C4-2B (cell line): Measurements from ENCODE around the gene CLEC2L.

Experiments used
- H3K27ac ChIP-seq: fragments of 450-650 bp; 2 replicates; pipeline ENCODE4 v1.5.1; 2017
- CTCF ChIP-seq: fragments of 450-650 bp; conservative IDR thresholded peaks from 2 replicates; pipeline ENCODE4 v1.5.1; 2017; ENCODE audit warnings: mild to moderate bottlenecking
- ZFX ChIP-seq: fragments of 450-650 bp; IDR thresholded peaks from 2 replicates; pipeline ENCODE4 v1.6.1; 2017

CLEC2L gene

DNA sequence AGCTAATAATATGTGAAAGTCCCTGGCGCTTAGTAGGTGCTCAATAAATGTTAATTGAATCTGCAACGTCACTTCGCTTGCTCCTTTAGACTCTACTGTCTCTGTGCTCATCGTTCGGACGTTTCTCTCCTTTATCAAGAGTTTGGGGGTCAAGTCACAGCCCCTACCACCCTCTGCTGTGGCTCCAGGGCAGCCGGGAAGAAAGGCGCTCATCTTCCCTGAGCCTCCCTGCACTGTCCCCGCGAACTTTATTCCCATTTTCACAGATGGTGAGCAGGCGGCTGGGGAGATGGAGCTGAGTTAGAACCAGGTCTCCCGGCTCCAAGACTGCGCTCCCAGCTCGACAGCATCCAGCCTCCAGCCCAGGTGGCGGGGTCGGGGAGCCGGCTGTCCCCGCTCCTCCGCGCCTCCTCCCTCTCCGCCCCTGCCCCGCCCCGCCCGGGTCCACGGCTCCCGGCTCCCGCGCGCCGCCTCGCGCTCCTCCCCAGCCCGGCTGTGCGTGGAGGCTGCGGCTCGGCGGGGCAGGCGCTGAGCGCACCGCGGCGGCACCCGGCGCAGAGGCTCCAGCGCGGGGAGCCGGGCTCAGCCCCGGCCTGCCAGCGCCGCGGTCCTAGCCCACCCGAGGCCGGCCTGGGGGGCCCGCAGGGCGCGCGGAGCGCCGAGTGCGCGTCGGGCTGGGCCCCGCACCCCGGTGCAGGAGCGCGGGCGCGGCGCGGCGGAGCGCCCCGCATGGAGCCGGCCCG, at the start of gene CLEC2L:
TSS of gene CLEC2L (plus strand) at position 487 of the 743 bp plus-strand sequence. CDS start at position 730, 243 bp downstream.
- TF ChIP-seq CTCF (no peak), ZFX (no peak)
- H3K27ac ChIP-seq: no peak within 1 kb of the TSS

- no peak for TF ChIP-seq ZFX
- TF ChIP-seq CTCF: no peak
- H3K27ac ChIP-seq: no peak overlapping the region
These were observed 47.3 kb upstream of the CLEC2L start for GRCh38 chr7:139476139-139476538.

- no peak overlapping the region for H3K27ac ChIP-seq
- TF ChIP-seq ZFX (no peak), CTCF (no peak)
These were observed 46.6 kb upstream of the CLEC2L start for GRCh38 chr7:139476891-139477290.

- TF ChIP-seq ZFX: no peak
- no peak for TF ChIP-seq CTCF
- no peak overlapping the region for H3K27ac ChIP-seq
These were observed 43.9 kb upstream of the CLEC2L start for GRCh38 chr7:139479620-139480019.

DNA sequence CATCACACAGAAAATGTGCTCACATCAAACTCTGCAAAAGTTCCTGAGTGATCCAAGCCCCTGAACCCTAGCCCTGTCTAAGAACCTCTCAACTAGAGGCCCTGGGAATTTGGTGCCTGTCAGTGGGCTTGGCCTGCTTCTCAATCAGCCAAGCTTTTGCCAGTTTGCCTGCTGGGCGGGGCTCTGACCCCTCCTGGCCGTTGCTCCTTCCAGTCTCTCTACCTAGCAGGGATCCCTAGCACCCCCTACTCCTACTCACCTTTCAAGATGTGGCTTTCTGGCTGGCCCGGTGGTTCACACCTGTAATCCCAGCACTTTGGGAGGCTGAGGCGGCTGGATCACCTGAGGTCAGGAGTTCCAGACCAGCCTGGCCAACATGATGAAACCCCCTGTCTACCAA, 42.1 kb upstream of the CLEC2L start:
- no peak overlapping the region for H3K27ac ChIP-seq
- no peak for TF ChIP-seq ZFX
- no peak for TF ChIP-seq CTCF

- no peak for TF ChIP-seq CTCF
- TF ChIP-seq ZFX: no peak
- no peak overlapping the region for H3K27ac ChIP-seq
These were observed 41.4 kb upstream of the CLEC2L start for GRCh38 chr7:139482122-139482521.

DNA sequence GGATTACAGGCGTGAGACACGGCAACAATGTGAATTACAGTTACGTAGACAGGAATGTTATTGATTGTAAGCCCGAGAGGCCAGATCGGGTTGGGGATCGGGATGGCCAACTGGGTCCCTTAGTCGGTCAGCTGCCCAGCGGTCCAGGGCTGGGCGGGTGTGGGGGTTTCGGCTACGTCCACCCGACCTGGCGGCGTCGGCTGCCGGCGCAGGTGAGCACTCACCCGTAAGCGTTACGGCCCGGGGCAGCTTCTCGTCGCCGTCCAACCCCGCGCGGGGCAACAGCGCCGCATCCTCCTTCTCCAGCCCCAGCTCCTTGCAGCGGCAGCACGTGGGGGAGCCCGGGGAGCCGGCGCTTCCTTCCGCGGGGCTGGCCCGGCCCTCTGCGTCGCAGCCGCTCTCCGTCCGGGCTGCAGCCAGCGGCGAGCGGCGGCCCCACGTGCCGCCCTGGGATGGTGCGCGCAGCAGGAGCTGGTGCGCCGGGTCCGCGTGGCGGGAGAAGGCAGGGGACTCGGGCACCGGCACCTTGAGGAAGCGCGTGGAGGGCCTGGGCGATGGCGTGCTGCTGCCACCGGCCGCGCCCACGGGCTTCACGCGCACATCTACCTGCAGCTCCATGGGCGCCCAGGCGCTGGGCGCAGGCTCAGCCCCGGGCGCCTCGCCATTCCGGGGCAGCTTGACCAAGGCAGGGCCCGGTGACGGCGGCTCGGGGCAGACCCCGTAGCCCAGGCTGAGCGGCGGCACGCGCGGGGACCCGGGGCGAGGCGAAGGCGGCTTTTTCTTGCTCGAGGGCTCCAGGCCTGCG, 40.6 kb upstream of the CLEC2L start:
- TF ChIP-seq CTCF (no peak), ZFX (peak; percentile 76; the same call in 1 of the 2 replicates)
- H3K27ac ChIP-seq: peak overlapping the region; percentile 59
